Neural progenitor cell (in vitro differentiated cells): ENCODE results near the gene PSMC4.

ENCODE experiments used
- CTCF ChIP-seq: fragments of 200-600 bp; sonication (generic); IDR thresholded peaks from 2 replicates; pipeline ENCODE4 v1.5.1; 2017; ENCODE audit warnings: antibody characterized with exemption, mild to moderate bottlenecking
- EZH2 ChIP-seq: fragments of 200-600 bp; sonication (generic); IDR thresholded peaks from 2 replicates; pipeline ENCODE4 v1.6.1; 2017; ENCODE audit warnings: antibody characterized with exemption, mild to moderate bottlenecking, moderate library complexity
- EZH2phosphoT487 ChIP-seq: fragments of 200-600 bp; sonication (generic); IDR thresholded peaks from 2 replicates; pipeline ENCODE4 v1.6.1; 2017; ENCODE audit warnings: antibody characterized with exemption

DNA sequence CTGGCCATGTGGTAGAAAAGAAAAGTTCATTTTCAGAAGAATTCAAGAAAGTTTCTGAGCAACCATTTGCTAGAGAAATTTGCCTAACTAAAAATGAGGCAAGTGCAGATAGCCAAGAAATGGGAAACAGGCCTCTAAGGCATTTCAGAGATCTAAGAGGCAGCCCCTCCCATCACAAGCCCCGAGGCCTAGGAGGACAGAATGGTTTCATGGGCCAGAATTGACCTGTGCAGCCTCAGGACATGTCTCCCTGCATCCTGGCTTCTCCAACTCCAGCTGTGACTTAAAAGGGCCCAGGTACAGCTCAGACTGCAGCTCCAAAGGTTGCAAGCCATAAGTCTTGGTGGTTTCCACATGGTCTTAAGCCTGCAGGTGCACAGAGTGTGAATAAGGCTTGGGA, 22.6 kb downstream of the PSMC4 start:
- no peak for TF ChIP-seq CTCF
- TF ChIP-seq EZH2 = no peak
- no peak for TF ChIP-seq EZH2phosphoT487
